Breast epithelium (tissue), 4 donors: ENCODE measurements around the gene RUSC2. TPM values are rescaled to one million over a fixed set of nuclear protein-coding genes. Genes with fewer than 3 reads are reported as not detected.
"Not testable (repeated sequence)": the region's sequence is repeated elsewhere in the genome, so short reads cannot be mapped to it uniquely, and the experiment has no call there.

ENCODE experiments used
- DNase-seq, 2 donors: peaks; one replicate each; pipeline ENCODE4 v3.0.0-alpha.2; 2019; ENCODE audit warnings: low spot score in 2 of 2
- H3K27ac ChIP-seq, 2 donors: fragments of 200-600 bp; sonication (generic) in 1 of 2; one replicate each; pipeline ENCODE4 v1.5.1; 2016 to 2019; ENCODE audit warnings: mild to moderate bottlenecking in 1 of 2
- H3K27me3 ChIP-seq, 2 donors: fragments of 200-600 bp; sonication (generic) in 1 of 2; one replicate each; pipeline versions ENCODE4 v1.5.1 to v1.6.0; 2017 to 2019; ENCODE audit warnings: control low read depth in 1 of 2, mild to moderate bottlenecking in 1 of 2
- H3K36me3 ChIP-seq: fragments of 200-600 bp; one replicate; pipeline ENCODE4 v1.5.1; 2019
- H3K4me1 ChIP-seq, 2 donors: fragments of 200-600 bp; sonication (generic); one replicate each; pipeline ENCODE4 v1.5.1; 2016 to 2019; ENCODE audit warnings: control low read depth in 1 of 2
- H3K4me3 ChIP-seq, 3 donors: fragments of 200-600 bp; sonication (generic); 1 replicate in 2 of 3; 2 replicates in 1 of 3; pipeline ENCODE4 v1.5.1; 2016 to 2019; ENCODE audit warnings: mild to moderate bottlenecking in 3 of 3, moderate library complexity in 2 of 3
- H3K9me3 ChIP-seq, 2 donors: fragments of 200-600 bp; sonication (generic) in 1 of 2; one replicate each; pipeline ENCODE4 v1.5.1; 2016 to 2019; ENCODE audit warnings: control low read depth in 1 of 2
- POLR2A ChIP-seq: fragments of 450-650 bp; IDR thresholded peaks from one replicate; pipeline ENCODE4 v1.6.1; 2016; ENCODE audit warnings: antibody characterized with exemption, mild to moderate bottlenecking, moderate library complexity
- POLR2AphosphoS5 ChIP-seq, 3 donors: sonication (generic); formaldehyde crosslinking; IDR thresholded peaks; one replicate each; pipeline ENCODE4 v1.6.1; 2017; ENCODE audit warnings: antibody characterized with exemption in 3 of 3
- intact Hi-C: fragments of 100-400 bp; cut with DNase I; formaldehyde crosslinking; loops from one replicate; pipeline ENCODE4 v1.15.1; 2023; ENCODE audit warnings: low total_unique reads
- total RNA-seq, 3 donors: library from RNA; depleted of rRNA; stranded (reverse); fragments of >200 nt; gene quantifications; one replicate each; pipeline ENCODE4 v1.1.0, GENCODE V29; 2016
- TF ChIP-seq, protein P1 (sequence below), 3 donors: fragments of 450-650 bp; IDR thresholded peaks; one replicate each; pipeline ENCODE4 v1.5.1; 2016 to 2017; ENCODE audit warnings: antibody characterized with exemption in 3 of 3, mild to moderate bottlenecking in 3 of 3, moderate library complexity in 3 of 3

The RUSC2 gene
- total RNA-seq, 3 donors from 2014 or later = 17.0 to 17.1 (median 17.1) TPM

DNA sequence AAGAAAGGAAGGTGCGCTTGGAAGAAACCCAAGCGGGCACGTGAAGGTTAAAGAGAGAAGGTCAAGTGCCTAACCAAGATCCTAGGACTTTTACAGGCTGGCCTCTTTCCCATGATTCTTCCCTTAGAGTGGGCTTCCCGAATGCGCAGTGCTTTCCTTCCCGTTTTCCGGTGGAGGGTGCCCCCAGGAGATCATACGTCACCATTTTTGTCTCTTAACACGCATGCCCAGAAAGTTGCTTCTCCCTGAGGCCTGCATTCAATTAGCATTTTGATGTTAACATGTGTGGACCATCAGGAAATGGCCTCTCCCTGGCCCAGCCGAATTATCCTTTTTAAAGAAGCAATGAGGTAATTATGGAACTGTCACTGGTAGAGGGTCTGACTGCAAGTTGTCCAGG is 1.9 kb upstream of the RUSC2 start:
- DNase-seq = no peak
- Histone ChIP-seq H3K4me3 (peak overlapping the region; percentile 3 to 94 (median 31)), H3K27ac (peak overlapping the region; percentile 40 to 98), H3K9me3 (no peaks in the 10 kb centered on the region), H3K27me3 (no peaks in the 10 kb centered on the region), H3K36me3 (no peaks in the 10 kb centered on the region), H3K4me1 (peaks cover 4 to 5% of the 10 kb centered on the region in 2 donors)
- TF ChIP-seq, protein P1, sequence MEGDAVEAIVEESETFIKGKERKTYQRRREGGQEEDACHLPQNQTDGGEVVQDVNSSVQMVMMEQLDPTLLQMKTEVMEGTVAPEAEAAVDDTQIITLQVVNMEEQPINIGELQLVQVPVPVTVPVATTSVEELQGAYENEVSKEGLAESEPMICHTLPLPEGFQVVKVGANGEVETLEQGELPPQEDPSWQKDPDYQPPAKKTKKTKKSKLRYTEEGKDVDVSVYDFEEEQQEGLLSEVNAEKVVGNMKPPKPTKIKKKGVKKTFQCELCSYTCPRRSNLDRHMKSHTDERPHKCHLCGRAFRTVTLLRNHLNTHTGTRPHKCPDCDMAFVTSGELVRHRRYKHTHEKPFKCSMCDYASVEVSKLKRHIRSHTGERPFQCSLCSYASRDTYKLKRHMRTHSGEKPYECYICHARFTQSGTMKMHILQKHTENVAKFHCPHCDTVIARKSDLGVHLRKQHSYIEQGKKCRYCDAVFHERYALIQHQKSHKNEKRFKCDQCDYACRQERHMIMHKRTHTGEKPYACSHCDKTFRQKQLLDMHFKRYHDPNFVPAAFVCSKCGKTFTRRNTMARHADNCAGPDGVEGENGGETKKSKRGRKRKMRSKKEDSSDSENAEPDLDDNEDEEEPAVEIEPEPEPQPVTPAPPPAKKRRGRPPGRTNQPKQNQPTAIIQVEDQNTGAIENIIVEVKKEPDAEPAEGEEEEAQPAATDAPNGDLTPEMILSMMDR (IDR thresholded peaks at IDR 0.05) = no peak
- TF ChIP-seq POLR2AphosphoS5 (IDR thresholded peaks at IDR 0.05) = peak in 1 of 3 donors; percentile 12
- intact Hi-C loops = no loop called here

DNA sequence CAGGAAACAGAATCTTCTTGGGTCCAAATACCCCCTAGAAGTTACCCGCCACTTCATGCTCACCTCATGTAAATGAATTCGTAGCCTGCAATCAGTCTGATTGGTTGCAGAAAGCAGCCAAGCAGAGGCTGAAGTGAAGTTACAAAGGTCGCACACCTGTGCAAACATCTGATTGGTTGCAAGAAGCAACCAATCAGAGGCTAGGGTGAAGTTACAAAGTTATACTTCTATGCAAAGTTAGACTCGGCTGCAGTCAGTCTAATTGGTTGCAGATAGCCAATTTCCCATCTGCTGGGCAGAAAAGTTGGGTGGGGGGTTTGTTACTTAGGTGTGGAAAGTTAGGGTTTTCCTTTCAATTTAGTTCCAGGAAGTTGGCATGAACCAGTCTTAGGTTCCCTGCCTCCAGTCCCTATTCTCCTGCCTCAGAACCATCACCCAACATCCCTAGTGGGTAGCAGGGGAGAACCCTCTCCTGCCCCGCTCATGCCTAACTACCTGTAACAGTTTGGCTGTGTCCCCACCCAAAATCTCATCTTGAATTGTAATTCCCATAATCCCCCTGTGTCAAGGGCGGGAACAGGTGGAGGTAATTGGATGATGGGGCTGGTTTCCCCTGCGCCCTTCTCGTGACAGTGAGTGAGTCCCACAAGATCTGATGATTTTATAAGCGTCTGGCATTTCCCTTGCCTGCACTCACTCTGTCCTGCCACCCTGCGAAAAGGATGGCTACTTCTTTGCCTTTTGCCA is 1.2 kb upstream of the RUSC2 start:
- Histone ChIP-seq H3K9me3 (no peaks in the 10 kb centered on the region), H3K36me3 (no peaks in the 10 kb centered on the region), H3K4me1 (peaks cover 4 to 5% of the 10 kb centered on the region in 2 donors), H3K27me3 (no peaks in the 10 kb centered on the region), H3K4me3 (peak overlapping the region; percentile 79 to 94 (median 91)), H3K27ac (peak overlapping the region; percentile 98)
- no peak for DNase-seq
- intact Hi-C loops = no loop called here
- TF ChIP-seq, protein P1 (IDR thresholded peaks at IDR 0.05) = no peak

DNA sequence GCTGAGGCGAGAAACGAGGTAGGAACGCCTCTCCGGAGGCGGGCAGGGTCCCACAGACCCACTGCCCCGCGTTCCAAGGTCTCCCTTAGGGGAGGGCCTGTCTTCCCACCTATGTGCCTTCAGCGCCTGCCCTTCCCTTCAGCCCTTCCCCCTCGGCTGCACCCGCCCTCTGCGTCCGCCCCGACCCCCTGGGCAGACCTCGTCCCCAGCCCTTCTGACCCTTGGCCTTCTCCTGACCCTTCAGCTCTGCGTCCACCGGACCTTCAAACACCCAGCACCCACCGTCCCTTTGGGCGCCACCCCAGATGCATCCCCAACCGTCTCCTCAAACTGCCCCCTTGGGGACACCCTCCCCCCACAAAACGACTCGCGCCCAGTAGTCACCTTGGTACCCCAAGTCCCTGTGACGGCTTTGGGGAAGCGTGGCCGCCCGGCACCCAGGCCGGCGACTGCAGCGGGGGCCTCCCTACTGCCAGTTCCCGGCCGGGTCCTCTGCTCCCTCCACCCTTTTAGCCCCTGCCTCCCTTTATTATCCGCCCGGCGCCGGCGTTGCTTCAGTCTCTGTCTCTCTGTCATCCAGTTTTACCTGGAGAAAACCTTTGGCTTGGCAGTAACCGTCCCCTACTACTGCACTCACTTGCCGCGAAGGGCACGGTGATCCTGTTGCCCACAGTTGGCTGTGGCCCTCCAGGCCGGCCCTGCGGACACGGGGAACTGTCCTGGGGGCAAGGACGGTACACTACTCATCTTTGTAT is 421 bp downstream of the RUSC2 start:
- no peak for TF ChIP-seq POLR2A
- no peak for TF ChIP-seq POLR2AphosphoS5 (IDR thresholded peaks at IDR 0.05)
- TF ChIP-seq, protein P1 (IDR thresholded peaks at IDR 0.05) = no peak
- Histone ChIP-seq H3K27me3 (no peaks in the 10 kb centered on the region), H3K4me1 (peaks cover 4 to 5% of the 10 kb centered on the region in 2 donors), H3K27ac (peak overlapping the region; percentile 98), H3K9me3 (no peaks in the 10 kb centered on the region), H3K36me3 (no peaks in the 10 kb centered on the region), H3K4me3 (peak overlapping the region; percentile 79 to 94 (median 91))
- peak in 1 of 2 donors; percentile 54 for DNase-seq
- intact Hi-C loops = loop anchor here (5.0 kb wide), 1 partner anchor 67 kb away; no protein-coding TSS in a partner anchor

DNA sequence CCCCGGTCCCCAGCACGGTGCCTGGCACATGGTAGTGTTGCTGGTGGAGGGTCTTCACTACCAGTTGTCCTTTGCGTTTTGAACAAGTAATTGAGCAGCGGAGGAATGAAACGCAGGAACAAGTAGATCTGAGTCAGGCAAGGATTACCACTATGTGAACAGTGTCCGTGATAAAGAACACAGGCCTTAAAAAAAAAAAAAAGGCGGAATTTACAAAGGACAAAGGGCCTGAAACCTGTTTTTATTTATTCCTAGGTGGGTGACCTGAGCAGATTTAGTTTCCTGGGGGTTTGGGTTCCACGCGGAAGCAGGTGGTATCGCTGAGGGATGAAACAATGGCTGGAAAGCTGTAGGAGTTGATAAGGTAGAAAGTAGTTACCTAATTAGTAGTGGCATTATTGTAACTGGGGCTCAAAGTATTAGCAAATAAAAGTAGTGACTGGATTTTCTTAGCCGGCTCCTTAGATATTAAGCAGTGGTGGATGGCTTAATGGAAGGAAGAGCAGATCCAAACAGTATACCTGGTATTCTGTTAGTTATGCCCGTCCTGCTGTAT is 1.1 kb downstream of the RUSC2 start:
- intact Hi-C loops = loop anchor here (5.0 kb wide), 1 partner anchor 66 kb away; no protein-coding TSS in a partner anchor

DNA sequence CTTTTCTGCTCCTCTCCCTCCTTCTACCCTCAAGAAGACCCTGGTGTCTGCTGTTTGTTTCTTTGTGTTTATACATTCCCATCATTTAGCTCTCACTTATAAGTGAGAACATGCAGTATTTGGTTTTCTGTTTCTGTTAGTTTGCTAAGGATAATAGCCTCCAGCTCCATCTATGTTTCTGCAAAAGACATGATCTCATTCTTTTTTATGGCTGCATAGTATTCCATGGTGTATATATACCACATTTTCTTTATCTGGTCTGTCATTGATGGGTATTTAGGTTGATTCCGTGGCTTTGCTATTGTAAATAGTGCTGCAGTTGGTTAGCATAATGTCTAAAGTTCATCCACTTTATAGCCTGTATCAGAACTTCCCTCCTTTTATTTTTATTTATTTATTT is 3.2 kb downstream of the RUSC2 start:
- H3K4me3 ChIP-seq = not testable (repeated sequence)
- intact Hi-C loops = loop anchor here (5.0 kb wide), 1 partner anchor 64 kb away; no protein-coding TSS in a partner anchor

More for the DNA sequence above, 1.1 kb downstream of the RUSC2 start:
- peak overlapping the region; percentile 98 for H3K27ac ChIP-seq
- peaks cover 4 to 5% of the 10 kb centered on the region in 2 donors for H3K4me1 ChIP-seq
- no peaks in the 10 kb centered on the region for H3K36me3 ChIP-seq
- no peak for DNase-seq
- H3K9me3 ChIP-seq = no peaks in the 10 kb centered on the region
- peak overlapping the region; percentile 79 to 94 (median 91) for H3K4me3 ChIP-seq
- no peaks in the 10 kb centered on the region for H3K27me3 ChIP-seq
- TF ChIP-seq, protein P1 (IDR thresholded peaks at IDR 0.05) = no peak
- no peak for TF ChIP-seq POLR2A
- no peak for TF ChIP-seq POLR2AphosphoS5 (IDR thresholded peaks at IDR 0.05)

More for the DNA sequence above, 3.2 kb downstream of the RUSC2 start:
- not testable (repeated sequence) for DNase-seq, H3K36me3 ChIP-seq, H3K4me1 ChIP-seq, H3K9me3 ChIP-seq, H3K27me3 ChIP-seq, H3K27ac ChIP-seq
